Measurements from ENCODE around the gene ROBO4.

ROBO4 gene

GRCh38 chr11:124844664-124845079 is 53.0 kb downstream of the ROBO4 start:
- in situ Hi-C loops (cut with HindIII; ENCODE audit: low sequenced_read_pairs) = no loop called here

DNA sequence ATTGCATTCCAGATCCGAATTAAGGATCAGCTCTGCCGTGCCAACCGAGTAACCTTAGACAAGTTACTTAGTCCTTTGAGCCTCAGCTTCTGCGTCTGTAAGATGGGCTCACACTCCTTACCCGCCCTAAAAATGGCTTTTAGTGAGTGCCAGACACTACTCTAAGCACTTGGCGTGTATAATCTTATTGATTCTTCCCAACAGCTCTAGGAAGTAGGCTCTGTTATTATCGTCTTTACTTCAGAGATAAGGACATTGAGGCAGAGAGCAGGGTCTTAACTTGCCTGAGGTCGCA is 54.1 kb downstream of the ROBO4 start:
- in situ Hi-C loops (cut with HindIII; ENCODE audit: low sequenced_read_pairs) = no loop called here

- in situ Hi-C loops (cut with HindIII; ENCODE audit: low sequenced_read_pairs) = no loop called here
Measured at GRCh38 chr11:124842305-124842704, 55.4 kb downstream of the ROBO4 start.

DNA sequence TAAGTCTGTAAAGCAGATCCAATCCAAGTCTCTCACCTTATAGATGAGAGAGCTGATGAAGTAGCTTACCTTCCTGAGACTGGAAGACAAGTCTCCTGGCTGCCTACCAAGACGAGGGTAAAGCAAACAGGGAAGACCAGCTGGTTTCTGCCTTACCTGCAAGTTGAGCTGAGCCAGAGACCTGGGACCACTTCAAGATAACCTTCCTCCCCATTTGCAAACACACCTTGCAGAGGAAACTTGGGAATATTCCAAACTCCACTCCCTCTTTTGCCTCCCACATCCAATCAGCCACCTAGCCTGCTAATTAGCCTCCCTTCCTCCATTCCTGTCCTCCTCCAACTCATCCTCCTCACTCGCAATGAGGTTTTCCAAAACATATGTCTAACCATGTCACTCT is 55.8 kb downstream of the ROBO4 start:
- in situ Hi-C loops (cut with HindIII; ENCODE audit: low sequenced_read_pairs) = no loop called here

GRCh38 chr11:124841201-124841600 is 56.5 kb downstream of the ROBO4 start:
- in situ Hi-C loops (cut with HindIII; ENCODE audit: low sequenced_read_pairs) = no loop called here

DNA sequence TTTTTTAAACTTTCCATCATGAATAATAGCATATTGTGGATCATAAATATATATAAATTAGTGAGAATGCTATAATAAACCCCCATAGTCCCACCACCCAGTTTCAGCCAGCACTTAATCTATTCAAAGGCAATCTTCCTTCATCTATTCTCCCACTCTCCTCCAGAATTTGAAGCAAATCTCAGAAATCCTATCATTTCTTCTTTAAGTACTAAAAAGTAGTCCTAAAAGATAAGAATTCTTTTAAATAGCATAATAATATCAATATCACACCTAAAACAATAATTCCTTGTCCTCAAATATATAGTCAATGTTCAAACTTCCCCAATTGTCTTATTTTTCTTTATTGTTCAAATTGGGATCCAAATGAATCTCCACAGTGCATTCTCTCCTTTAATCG is 57.0 kb downstream of the ROBO4 start:
- in situ Hi-C loops (cut with HindIII; ENCODE audit: low sequenced_read_pairs) = no loop called here

DNA sequence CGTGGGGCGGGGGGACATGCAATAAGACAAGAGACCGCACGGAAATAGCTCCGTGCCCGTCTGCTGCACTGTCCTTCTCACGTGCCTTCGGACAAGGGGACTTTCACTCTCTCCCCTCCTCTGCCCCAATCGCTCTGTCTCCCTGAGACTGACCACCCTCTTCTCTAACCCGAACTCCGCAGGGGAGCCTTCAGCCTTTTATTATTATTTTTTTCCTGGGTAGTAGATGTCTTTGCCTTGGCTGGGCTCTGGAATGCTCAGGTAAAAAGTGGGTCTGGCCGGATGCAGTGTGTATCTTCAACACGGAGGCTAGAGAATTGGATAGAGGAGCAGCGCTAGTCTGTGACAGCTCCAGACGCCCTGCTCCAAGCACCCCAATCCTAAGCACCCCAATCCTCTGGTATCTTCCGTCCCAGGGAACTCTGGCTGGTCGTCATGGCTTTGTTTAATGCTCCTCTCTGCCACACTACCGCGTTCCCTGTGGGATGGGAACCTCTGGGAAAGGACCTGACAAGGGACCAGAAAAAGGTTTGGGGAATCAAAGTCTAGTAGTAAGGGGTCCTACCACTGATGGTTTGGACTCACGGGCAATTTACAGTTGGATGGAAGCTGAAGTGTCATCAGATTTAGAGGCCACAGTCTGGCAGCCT is 57.6 kb downstream of the ROBO4 start:
- in situ Hi-C loops (cut with HindIII; ENCODE audit: low sequenced_read_pairs) = loop anchor here (10.0 kb wide), 1 partner anchor 175 kb away; no protein-coding TSS in a partner anchor

DNA sequence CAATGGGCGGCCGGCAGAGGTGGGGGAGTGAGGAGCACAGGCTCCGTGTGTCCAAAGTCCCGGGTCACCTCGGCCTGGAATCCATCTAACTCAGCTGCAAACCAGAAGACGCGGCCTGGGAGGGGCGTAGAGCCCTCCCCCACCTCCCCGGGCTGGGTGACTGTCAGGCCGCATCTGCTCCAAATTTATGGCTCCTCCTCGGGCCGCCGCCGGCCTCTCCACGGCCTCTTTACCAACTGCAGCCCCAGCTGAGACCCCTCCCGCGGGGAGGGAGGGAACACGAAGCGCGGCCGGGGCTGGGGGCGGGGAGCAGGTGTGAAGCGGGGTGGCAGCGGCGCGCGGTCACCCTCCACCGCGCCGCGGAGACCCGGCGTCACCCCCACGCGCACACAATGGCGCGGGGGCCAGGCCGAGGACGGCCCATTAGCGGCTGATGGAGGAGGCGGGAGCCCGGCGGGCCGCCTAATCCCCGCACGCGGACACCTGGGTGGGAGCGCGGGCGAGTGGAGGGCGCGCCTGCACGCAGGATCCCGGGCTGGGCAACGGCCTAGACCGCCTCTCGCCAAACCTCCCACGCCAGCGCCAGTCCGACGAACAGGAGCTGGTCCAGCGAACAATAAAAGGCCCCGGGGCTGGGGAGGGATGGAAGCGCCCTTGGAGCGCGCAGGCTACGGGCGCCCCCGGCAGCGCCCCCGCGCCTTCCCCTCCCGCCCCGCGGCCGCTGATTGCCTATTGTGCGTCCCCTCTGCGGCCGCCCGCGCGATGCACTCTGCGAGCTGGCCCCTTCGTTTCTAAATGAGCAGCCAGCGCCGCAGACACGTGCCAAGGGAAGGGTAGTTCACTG is 58.3 kb downstream of the ROBO4 start:
- in situ Hi-C loops (cut with HindIII; ENCODE audit: low sequenced_read_pairs) = loop anchor here (10.0 kb wide), 1 partner anchor 175 kb away; no protein-coding TSS in a partner anchor

DNA sequence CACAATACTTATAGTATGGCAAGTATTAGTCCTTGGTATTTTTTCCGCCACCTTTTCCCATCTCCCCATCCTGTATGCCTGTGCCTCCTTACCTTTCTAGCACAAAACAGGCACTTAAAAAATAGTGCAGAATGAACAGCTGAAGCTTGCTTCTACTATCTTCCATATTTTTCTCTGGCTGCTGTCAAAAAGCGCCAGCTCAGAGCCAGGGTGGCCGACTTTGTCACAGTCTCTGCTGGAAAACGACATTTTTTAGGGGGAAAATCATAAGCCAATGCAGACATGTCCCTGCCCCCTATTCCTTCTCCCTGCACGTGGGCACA is 58.9 kb downstream of the ROBO4 start:
- in situ Hi-C loops (cut with HindIII; ENCODE audit: low sequenced_read_pairs) = loop anchor here (10.0 kb wide), 1 partner anchor 174 kb away; no protein-coding TSS in a partner anchor

GRCh38 chr11:124837491-124837856 is 60.2 kb downstream of the ROBO4 start:
- in situ Hi-C loops (cut with HindIII; ENCODE audit: low sequenced_read_pairs) = loop anchor here (10.0 kb wide), 1 partner anchor 173 kb away; no protein-coding TSS in a partner anchor

DNA sequence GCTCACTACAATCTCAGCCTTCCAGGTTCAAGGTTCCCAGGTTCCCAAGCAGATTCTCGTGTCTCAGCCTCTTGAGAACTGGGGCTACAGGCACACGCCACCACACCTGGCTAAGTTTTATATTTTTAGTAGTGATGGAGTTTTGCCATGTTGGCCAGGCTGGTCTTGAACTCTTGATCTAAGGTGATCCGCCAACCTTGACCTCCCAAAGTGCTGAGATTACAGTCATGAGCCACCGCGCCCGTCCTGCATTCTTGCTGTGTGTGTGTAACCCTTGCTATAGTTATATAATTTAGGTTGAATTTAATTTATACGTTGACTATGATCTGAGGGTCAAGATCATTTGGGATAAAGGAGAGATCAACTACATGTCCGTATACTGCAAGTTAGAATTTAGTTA is 61.7 kb downstream of the ROBO4 start:
- in situ Hi-C loops (cut with HindIII; ENCODE audit: low sequenced_read_pairs) = loop anchor here (10.0 kb wide), 1 partner anchor 171 kb away; no protein-coding TSS in a partner anchor

- in situ Hi-C loops (cut with HindIII; ENCODE audit: low sequenced_read_pairs) = loop anchor here (10.0 kb wide), 1 partner anchor 170 kb away; no protein-coding TSS in a partner anchor
Measured at GRCh38 chr11:124834526-124835180, 63.0 kb downstream of the ROBO4 start.

Data from DLD1 (cell line).